Measurements from ENCODE around the gene SLC31A2. TPM values are rescaled to one million over a fixed set of nuclear protein-coding genes. Genes with fewer than 3 reads are reported as not detected.

The SLC31A2 gene
- total RNA-seq, 1 donor from 2014 or later = 14.8 TPM

- peak; percentile 29 for DNase-seq (ENCODE audit: low read depth)
These were observed 1.2 kb downstream of the SLC31A2 start for GRCh38 chr9:113151696-113152630.

GRCh38 chr9:113152699-113153098 lies 1.9 kb downstream of the SLC31A2 start:
- peak; percentile 19 for DNase-seq (ENCODE audit: low read depth)

GRCh38 chr9:113153599-113153998 lies 2.8 kb downstream of the SLC31A2 start:
- DNase-seq (ENCODE audit: low read depth) = no peak

GRCh38 chr9:113154471-113154870 lies 3.7 kb downstream of the SLC31A2 start:
- peak; percentile 34 for DNase-seq (ENCODE audit: low read depth)

GRCh38 chr9:113154946-113155345 lies 4.1 kb downstream of the SLC31A2 start:
- no peak for DNase-seq (ENCODE audit: low read depth)

GRCh38 chr9:113155911-113156588 lies 5.2 kb downstream of the SLC31A2 start:
- DNase-seq (ENCODE audit: low read depth) = no peak

- no peak for DNase-seq (ENCODE audit: low read depth)
These were observed 6.1 kb downstream of the SLC31A2 start for GRCh38 chr9:113156880-113157279.

- no peak for DNase-seq (ENCODE audit: low read depth)
These were observed 7.6 kb downstream of the SLC31A2 start for GRCh38 chr9:113158446-113158845.

GRCh38 chr9:113160571-113160970 lies 9.8 kb downstream of the SLC31A2 start:
- DNase-seq (ENCODE audit: low read depth) = no peak

- no peak for DNase-seq (ENCODE audit: low read depth)
These were observed 12.2 kb downstream of the SLC31A2 start for GRCh38 chr9:113163001-113163400.

- no peak for DNase-seq (ENCODE audit: low read depth)
These were observed 13.9 kb downstream of the SLC31A2 start for GRCh38 chr9:113164536-113165300.

GRCh38 chr9:113166039-113166438 lies 15.2 kb downstream of the SLC31A2 start:
- no peak for DNase-seq (ENCODE audit: low read depth)

- DNase-seq (ENCODE audit: low read depth) = no peak
These were observed 18.0 kb downstream of the SLC31A2 start for GRCh38 chr9:113168809-113169208.

- no peak for DNase-seq (ENCODE audit: low read depth)
These were observed 22.5 kb downstream of the SLC31A2 start for GRCh38 chr9:113173341-113173740.

GRCh38 chr9:113176803-113177202 lies 26.0 kb downstream of the SLC31A2 start:
- DNase-seq (ENCODE audit: low read depth) = no peak

- no peak for DNase-seq (ENCODE audit: low read depth)
These were observed 26.4 kb downstream of the SLC31A2 start for GRCh38 chr9:113177251-113177650.

GRCh38 chr9:113178087-113178486 lies 27.3 kb downstream of the SLC31A2 start:
- DNase-seq (ENCODE audit: low read depth) = no peak

GRCh38 chr9:113179839-113180238 lies 29.0 kb downstream of the SLC31A2 start:
- DNase-seq (ENCODE audit: low read depth) = no peak

- no peak for DNase-seq (ENCODE audit: low read depth)
These were observed 30.4 kb downstream of the SLC31A2 start for GRCh38 chr9:113181165-113181564.

GRCh38 chr9:113183956-113184488 lies 33.2 kb downstream of the SLC31A2 start:
- DNase-seq (ENCODE audit: low read depth) = no peak

GRCh38 chr9:113184539-113184938 lies 33.7 kb downstream of the SLC31A2 start:
- DNase-seq (ENCODE audit: low read depth) = no peak

- DNase-seq (ENCODE audit: low read depth) = no peak
These were observed 34.5 kb downstream of the SLC31A2 start for GRCh38 chr9:113185271-113185670.

Measured in renal cortical epithelial cell (primary cell).